Stimulated activated CD8-positive, alpha-beta memory T cell treated with anti-CD3 and anti-CD28 coated beads, Interleukin-7, amount 100 ng/mL, for 4 hours (primary cell): ENCODE results near the gene BTNL2.
"Not testable (repeated sequence)": the region's sequence is repeated elsewhere in the genome, so short reads cannot be mapped to it uniquely, and the experiment has no call there.

Source experiments
- DNase-seq, 2 donors: peaks; one replicate each; pipeline ENCODE4 v3.0.0-alpha.2; 2020; ENCODE audit warnings: low read depth in 2 of 2

The BTNL2 gene, protein sequence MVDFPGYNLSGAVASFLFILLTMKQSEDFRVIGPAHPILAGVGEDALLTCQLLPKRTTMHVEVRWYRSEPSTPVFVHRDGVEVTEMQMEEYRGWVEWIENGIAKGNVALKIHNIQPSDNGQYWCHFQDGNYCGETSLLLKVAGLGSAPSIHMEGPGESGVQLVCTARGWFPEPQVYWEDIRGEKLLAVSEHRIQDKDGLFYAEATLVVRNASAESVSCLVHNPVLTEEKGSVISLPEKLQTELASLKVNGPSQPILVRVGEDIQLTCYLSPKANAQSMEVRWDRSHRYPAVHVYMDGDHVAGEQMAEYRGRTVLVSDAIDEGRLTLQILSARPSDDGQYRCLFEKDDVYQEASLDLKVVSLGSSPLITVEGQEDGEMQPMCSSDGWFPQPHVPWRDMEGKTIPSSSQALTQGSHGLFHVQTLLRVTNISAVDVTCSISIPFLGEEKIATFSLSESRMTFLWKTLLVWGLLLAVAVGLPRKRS

DNA sequence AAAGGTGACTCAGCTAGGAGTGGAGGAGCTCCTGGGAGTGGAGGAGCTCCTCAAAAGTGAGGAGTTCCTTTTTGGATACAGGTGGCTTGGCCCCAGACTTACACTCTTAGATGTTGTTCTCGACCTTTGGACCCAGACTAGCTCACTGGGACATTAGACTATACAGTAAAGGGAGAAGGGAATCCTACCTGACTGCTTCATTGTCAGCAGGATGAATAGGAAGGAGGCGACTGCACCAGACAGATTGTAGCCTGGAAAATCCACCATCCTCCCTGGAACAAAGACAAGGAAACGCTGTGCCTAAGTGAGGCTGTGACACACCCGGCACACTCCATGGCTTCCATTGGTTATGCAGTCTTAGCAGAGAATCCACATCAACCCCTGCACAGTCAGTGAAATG is at the start of gene BTNL2:
BTNL2 (minus strand) TSS at position 325 of the 400 bp plus-strand sequence; CDS start at position 267, 58 bp downstream.
- no peak for DNase-seq

DNA sequence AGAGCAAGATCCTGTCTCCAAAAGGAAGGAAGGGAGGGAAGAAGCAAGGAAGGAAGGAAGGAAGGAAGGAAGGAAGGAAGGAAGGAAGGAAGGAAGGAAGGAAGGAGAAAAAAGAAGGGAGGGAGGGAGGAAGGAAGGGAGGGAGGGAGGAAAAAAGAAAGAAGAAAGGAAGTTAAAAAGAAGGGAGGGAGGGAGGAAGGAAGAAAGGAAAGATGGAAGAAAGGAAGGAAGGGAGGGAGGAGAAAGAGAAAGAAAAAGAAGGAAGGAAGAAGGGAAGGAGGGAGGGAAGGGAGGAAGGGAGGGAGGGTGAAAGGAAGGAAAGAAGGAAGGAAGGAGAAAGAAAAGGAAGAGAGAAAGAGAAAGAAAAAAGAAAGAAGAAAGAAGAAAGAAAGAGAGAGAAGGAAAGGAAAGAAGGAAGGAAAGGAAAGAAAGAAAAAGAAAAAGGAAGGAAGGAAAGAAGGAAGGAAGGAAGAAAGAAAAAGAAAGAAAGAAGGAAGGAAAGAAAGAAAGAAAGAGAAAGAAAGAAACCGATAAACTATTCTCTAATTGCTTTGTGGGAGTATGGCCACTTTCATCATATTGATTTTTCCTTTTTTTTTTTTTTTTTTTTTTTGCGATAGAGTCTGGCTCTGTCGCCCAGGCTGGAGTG is 42.2 kb upstream of the BTNL2 start:
- no peak for DNase-seq

DNA sequence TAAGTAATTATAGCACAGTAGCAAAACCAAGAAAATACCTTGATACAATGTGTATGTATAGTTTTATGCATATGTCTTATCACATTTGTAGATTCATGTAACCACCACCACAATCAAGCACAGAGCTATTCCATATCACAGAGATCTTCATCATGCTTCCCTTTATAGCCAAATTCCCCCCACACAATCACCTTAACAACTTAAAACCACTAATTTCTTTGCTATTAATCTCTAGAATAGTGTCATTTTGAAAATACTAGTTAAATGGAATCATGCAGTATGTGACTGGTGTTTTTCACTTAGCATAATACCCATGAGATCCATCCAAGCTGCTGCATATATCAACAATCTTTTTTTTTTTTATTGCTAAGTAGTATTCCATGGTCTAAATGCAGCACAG is 41.0 kb upstream of the BTNL2 start:
- DNase-seq: no peak

DNA sequence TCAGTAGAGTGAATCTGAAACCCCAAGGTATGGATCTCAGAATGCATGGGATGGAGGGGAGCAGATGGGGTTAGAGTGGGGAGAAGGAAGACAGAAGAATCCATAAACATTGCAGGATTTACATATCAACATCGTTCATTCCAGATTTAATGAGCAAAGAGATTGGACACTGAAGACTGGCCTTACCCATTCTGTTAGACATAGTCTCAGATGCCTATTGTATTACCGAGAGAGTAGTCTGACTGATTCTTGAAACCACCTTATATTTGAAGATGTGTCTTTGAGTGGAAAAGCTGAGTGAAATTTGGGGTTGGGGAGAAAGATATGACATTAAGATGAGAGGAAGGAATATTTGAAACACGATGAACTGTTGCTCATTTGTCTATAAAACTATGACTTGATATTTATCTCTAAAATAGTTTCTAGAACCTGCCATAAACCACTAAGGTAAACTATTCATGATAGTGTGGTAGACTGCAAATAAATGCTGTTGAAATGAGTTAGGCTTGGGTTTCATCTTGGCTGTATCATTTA is 38.4 kb upstream of the BTNL2 start:
- DNase-seq: no peak

DNA sequence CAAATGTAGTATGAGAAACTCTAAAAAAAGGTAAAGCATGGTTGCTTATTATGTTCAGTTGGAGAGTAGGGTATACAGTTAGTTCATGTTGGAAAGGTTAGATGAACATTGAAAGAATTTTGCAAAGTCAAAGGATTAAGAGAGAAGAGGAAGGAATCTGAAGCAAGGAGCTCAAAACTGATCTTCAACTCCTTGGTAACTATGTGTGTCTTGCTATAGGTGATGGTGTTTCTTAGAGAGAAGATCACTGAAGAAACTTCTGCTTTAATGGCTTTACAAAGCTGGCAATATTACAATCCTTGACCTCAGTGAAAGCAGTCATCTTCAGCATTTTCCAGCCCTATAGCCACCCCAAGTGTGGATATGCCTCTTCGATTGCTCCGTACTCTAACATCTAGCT is 37.5 kb upstream of the BTNL2 start:
- no peak for DNase-seq

DNA sequence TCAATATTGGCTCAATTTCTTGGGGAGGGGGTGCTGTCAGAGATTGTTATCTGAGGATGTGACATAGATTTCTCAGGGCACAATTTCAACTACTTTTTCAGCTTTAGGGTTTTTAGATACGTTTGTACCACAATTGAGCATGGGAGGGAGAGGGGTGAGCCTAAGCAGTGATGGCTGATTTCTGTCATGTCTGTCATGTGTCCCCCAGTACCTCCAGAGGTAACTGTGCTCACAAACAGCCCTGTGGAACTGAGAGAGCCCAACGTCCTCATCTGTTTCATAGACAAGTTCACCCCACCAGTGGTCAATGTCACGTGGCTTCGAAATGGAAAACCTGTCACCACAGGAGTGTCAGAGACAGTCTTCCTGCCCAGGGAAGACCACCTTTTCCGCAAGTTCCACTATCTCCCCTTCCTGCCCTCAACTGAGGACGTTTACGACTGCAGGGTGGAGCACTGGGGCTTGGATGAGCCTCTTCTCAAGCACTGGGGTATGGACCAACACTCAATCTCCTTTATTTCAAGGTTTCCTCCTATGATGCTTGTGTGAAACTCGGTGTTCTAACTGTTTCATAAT is 36.1 kb upstream of the BTNL2 start:
- DNase-seq: no peak

DNA sequence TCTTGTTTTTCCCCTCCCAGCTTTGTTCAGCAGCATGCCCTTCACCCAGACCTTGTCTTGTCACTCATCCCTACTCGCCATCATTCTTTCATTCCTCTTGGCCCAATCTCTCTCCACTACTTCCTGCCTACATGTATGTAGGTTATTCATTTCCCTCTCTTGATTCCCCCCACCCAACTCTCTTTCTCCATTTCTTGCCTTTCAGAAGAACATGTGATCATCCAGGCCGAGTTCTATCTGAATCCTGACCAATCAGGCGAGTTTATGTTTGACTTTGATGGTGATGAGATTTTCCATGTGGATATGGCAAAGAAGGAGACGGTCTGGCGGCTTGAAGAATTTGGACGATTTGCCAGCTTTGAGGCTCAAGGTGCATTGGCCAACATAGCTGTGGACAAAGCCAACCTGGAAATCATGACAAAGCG is 35.3 kb upstream of the BTNL2 start:
- DNase-seq: no peak

DNA sequence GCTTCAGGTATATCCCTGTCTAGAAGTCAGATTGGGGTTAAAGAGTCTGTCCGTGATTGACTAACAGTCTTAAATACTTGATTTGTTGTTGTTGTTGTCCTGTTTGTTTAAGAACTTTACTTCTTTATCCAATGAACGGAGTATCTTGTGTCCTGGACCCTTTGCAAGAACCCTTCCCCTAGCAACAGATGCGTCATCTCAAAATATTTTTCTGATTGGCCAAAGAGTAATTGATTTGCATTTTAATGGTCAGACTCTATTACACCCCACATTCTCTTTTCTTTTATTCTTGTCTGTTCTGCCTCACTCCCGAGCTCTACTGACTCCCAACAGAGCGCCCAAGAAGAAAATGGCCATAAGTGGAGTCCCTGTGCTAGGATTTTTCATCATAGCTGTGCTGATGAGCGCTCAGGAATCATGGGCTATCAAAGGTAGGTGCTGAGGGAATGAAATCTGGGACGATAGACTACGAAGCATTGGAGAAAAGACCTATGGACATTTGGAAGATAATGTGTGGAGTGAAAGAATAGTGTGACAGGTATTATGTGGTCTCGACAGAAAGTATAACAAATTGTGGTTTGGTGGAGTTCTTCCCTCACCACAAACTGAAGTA is 32.7 kb upstream of the BTNL2 start, which contains the start of gene HLA-DRA:
HLA-DRA (plus strand) TSS at position 286 of the 613 bp plus-strand sequence; CDS start at position 350, 64 bp downstream.
- DNase-seq: no peak

DNA sequence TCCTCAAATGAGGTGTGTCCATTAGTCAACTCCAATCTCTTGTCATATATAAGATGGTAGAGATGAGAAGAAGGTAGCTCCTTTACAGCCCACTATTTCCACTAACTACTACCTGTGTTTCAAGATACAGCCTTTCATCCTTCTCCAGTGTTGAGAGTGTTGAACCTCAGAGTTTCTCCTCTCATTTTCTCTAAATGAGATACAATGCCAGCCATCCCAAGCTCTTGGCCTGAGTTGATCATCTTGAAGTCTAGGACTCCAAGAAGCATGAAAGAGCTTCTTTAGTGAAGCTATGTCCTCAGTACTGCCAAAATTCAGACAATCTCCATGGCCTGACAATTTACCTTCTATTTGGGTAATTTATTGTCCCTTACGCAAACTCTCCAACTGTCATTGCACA is 32.2 kb upstream of the BTNL2 start:
- DNase-seq: no peak

DNA sequence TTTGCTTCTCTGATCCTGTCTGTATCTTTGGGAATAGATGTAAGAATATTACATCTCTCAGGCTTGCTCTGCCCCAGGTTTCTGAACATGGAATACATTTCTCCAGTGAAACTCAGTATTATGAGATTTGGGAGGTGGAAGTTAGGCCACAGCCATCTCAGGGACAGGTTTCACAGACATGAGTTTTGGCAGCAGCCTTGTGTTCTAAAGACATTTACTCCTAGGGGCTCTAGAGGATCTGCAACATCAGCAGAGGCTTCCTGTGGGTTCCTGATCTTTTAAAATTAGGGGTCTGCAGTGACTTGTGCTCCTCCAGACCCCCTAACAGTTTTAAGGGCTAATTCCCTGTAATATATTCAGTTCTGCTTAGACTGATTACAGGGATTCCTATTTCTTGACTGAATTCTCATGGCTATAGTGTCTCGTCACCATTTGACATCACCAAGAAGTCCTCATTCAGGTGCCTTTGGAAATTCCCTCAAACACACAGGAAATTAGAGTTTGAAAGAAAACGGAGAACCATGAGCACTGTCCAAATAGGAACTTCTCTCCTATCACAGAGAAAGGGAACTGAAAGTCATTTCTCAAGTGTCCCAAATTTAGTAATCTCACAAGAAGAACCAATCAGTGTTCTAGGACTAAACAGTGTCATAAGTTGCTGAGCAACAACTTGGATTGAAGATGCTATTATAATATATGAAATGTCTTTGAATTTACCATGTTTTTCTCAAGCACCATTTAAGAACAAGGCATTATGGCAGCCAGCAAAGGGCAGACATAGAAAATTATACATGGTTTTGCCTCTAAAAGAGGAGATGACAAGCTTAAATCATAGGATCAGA is 30.2 kb upstream of the BTNL2 start:
- DNase-seq: no peak

DNA sequence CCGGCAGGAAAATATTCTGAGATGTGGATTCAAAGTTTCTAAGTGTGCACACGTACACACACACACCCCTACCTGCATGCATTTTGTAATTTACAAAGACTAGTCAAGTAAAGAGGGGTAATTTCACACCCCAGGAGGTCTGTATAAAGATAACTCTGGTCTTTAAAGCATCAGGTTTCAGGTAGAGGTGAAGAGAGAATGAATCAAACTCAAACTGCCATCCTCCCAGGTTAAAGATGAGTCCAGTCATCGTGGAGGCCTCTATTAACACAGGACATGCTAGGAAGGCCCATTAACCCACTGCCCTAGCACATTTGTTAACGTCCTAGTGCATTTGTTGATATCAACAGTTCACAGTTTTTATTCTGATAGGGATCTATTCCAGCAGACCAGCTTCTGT is 29.2 kb upstream of the BTNL2 start:
- no peak for DNase-seq

DNA sequence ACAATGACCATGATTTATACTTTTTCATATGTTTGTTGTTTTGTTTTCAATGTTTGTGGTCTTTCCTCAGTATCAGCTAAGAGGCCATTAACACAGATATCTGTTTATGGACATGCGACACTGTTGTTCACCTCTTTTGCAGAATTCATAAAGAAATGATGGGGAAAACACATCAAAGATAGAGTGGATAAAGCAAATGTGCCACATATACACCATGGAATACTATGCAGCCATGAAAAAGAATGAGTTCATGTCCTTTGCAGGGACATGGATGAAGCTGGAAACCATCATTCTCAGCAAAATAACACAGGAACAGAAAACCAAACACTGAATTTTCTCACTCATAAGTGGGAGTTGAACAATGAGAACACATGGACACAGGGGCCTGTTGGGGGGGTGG is 27.0 kb upstream of the BTNL2 start:
- DNase-seq: not testable (repeated sequence)

DNA sequence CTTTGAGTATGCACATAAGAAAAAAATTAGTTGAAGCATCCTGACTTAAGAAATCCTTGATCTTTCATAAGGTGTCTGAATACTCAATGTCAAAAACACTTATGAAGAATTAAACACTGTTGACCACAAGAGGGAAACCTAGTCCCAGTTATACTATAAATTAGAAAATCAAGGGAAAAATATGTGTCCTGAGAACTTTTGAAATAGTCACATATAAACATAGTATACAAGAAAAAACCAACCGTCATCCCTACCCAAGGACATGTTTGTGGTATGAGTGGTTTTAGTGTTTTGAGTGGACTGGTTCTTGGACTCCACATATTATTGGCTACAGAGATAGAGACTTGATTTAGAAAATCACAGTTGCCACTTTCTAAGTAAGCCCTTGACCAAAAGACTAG is 25.1 kb upstream of the BTNL2 start:
- no peak for DNase-seq

DNA sequence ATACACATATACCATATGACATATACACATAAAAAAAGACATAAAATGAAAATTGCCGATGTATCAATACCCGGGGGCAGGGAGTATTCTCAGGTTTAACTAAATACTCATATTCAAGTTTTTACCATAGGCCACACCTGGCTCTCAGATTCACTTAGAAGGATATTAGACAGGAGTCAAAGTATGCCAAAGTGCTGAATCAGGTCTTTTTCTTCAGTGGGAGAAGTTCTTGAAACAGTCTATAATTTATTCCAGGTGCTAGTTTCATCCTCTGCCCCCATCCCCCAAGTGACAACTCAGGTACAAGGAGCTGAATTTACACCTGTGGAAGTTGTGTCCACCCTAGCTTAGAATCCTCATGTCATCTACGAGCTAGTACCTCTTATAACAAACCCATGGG is 24.2 kb upstream of the BTNL2 start:
- DNase-seq: no peak

DNA sequence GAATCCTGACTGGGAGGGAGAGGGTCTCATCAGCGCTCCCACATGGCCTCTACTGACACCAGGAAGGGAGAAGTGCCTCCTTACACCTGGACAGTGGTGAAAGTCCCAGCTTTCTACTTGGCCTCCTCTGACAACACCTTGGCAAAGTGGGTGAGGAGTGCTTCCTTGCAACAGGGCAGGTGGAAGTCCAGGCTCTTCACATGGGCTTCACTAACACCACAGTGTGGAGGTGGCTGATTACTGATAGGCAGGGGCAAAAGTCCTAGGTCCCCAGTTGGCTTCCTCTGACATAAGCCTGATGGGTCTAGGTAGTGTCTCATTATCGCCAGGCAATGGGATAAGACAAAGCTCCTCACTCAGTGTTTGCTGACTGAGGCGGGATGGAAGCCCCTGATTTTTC is 23.2 kb upstream of the BTNL2 start:
- no peak for DNase-seq

DNA sequence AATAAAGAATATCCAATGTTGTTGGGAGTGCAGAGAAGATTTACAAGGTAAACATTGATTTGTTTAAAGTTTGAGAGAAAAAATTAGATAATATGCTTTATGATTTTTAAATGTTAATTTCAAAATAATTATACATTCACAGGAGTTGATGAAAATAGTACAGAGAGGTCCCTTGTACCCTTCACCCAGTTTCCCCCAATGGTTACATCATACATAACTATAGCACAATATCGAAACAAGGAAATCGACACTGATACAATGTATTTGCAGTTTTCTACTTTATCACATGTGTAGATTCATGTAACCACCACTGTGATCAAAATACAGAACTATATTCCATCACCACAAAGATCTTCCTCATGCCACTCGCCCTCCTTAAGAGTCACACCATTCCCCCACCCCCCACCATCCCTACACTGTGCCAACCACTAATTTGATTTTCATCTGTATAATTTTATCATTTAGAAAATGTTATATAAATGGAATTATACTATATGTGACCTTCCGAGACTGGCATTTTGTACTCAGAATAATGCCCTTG is 21.0 kb upstream of the BTNL2 start:
- no peak for DNase-seq

DNA sequence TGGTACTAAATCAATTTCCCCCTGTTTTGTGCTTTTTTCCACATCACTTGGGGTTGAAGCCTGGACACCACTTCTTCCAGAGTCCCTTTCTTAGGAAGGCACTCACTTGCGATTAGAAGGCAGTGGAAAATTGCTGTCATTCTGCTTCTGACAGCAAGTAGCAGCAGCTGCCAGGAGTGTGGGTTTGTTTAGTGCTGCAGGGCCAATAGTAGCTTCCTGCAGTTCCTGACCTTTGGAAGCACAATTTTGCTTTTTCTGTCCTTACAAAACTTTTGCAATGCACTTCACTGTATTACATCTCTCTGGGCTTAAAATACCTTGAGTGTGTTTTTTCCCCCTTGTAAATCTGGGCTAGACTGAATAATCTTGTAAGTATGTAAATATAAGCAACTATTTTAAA is 20.2 kb upstream of the BTNL2 start:
- no peak for DNase-seq

DNA sequence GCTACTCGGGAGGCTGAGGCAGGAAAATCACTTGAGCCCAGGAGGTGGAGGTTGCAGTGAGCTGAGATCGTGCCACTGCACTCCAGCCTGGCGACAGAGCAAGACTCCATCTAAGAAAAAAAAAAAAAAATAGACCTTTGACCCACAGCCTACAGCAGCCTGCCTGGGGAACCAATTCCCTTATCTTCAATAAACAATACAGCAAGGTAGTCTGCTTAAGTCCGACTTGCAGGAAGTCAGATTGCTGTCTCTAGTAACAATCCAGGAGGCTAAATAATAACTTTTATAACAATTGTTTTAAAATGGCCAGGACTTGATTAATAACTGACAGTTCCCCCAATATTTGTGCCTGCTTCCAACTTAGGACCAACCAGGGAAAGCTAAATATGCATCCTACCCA is 19.4 kb upstream of the BTNL2 start:
- DNase-seq: no peak

DNA sequence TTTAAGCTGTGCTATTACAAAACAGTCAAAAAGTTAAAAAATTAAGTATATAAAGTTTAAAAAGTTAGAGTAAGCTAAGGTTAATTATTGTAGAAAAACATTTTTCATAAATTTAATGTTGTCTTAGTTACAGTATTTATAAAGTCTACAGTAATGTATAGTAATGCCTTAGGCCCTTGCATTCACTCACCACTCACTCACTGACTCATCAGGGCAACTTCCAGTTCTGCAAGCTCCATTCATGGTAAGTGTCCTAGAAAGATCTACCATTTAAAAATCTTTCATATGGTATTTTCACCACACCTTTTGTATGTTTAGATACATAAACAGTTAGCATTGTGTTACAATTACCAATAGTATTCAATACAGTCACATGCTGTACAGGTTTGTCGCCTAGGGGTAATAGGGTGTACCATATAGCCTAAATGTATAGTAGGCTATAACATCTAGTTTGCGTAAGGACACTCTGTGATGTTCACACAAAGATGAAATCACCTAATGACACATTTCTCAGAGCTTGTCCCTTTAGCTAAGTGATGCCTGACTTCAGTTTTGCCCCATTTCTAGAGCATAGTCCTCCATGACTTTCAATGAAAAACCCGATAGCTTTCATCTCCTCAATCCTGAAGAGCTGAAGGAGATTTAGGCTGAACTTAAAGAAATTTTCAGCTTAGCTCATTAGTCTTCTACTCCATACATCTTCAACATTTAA is 17.8 kb upstream of the BTNL2 start:
- DNase-seq: no peak

DNA sequence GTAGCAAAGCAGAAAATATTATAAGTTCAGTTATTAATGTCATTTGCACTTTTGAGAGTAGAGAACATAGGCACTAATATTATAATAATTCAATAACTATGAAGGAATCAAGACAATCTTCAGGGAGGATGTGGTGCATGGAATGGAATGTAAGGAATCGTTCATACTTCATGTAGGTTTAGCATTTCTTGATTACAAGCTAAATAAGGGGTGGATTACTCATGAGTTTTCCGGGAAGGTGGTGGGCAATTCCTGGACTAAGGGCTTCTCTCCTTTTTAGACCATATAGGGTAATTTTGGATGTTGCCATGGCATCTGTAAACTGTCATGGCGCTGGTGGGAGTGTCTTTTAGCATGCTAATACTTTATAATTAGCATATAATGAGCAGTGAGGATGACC is 9.1 kb upstream of the BTNL2 start:
- no peak for DNase-seq
